Astrocyte of the spinal cord (primary cell): Measurements from ENCODE around the gene ACER2.
"Not testable (repeated sequence)": the region's sequence is repeated elsewhere in the genome, so short reads cannot be mapped to it uniquely, and the experiment has no call there.

Source experiments
- DNase-seq: peaks from one replicate; pipeline ENCODE4 v3.0.0; 2011; ENCODE audit warnings: low read depth, low spot score
- H3K4me3 ChIP-seq: 2 replicates; pipeline ENCODE4 v1.5.1; 2011; ENCODE audit warnings: low read depth, mild to moderate bottlenecking, low read length, moderate library complexity
- in situ Hi-C: cut with HindIII; loops from 2 replicates; pipeline ENCODE4 v1.10.0; 2017; ENCODE audit warnings: low sequenced_read_pairs
- TF ChIP-seq, protein P1 (sequence below): IDR thresholded peaks from 2 replicates; pipeline ENCODE4 v1.5.1; 2012; ENCODE audit warnings: low read depth, mild to moderate bottlenecking, low read length, inconsistent platforms

ACER2 gene

DNA sequence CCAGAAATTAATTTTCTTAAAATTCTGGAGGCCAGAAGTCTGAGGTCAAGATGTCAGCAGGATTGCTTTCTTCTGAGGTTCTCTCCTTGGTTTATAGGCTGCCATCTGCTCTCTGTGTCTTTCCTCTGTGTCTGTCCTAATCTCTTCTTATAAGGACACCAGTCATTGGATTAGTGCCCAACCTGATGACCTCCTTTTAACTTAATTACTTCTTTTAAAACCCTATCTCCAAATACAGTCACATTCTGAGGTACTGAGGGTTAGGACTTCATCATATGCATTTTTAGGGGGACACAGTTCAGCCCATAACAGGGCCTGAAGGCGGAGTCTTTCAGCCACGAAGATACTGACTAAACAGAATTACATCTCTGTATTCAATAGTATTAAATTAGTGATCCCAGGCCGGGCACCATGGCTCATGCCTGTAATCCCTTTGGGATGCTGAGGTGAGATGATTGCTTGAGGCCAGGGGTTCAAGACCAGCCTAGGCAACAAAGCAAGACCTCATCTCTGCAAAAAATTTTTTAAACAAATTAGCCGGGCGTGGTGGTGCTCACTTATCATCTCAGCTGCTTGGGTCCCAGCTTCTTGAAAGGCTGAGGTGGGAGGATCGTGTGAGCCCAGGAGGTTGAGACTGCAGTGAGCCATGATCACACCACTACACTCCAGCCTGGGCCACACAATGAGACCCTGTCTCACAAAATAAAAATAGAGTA is 22.9 kb upstream of the ACER2 start:
- in situ Hi-C loops, result no loop called here
- no peak overlapping the region for H3K4me3 ChIP-seq
- DNase-seq, result no peak
- TF ChIP-seq, protein P1, sequence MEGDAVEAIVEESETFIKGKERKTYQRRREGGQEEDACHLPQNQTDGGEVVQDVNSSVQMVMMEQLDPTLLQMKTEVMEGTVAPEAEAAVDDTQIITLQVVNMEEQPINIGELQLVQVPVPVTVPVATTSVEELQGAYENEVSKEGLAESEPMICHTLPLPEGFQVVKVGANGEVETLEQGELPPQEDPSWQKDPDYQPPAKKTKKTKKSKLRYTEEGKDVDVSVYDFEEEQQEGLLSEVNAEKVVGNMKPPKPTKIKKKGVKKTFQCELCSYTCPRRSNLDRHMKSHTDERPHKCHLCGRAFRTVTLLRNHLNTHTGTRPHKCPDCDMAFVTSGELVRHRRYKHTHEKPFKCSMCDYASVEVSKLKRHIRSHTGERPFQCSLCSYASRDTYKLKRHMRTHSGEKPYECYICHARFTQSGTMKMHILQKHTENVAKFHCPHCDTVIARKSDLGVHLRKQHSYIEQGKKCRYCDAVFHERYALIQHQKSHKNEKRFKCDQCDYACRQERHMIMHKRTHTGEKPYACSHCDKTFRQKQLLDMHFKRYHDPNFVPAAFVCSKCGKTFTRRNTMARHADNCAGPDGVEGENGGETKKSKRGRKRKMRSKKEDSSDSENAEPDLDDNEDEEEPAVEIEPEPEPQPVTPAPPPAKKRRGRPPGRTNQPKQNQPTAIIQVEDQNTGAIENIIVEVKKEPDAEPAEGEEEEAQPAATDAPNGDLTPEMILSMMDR, result no peak

DNA sequence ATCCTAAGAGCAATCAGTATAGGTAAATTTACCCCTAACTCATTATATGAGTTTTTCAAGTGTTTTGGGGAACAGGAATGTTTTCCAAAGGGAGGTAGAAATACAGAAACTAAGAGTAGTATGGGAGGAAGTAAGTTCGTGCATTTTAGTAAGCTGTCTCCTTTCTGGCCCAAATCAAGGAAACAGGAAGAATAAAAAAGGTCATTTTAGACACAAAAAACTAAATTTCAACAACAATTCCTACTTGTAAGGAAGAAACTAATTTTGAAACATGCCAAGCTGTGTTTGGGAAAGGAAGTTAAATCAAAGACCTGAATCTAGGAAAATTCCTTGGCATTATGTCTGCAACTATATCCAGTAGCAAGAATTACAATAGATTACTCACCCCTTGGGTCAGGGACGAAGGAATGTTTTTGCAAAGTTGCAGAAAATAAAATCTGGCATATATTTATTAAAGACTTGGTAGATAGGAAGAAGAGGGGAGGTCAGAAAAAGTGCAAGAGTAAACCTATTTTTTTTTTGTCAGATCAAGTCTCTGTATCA is 22.2 kb upstream of the ACER2 start:
- in situ Hi-C loops, result no loop called here
- no peak overlapping the region for H3K4me3 ChIP-seq
- DNase-seq, result no peak
- TF ChIP-seq, protein P1, result no peak

DNA sequence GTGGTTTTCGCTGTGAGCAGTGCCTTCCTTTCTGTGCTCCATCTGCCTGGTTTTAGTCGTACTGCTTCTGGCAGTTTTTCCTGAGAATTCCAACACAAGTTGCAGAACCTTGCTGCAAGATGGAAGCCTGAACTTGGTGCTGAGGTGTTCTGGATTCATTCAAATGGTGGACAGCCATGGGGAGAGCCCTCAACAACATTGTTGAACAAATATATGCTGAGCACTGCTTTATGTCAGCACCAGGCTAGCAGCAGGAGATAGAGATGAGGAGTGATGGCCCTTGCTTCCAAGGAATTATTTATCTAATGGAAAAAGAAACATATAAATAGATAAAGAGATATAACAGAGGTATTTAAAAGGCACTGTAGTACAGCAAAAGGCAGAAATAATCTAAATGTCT is 21.5 kb upstream of the ACER2 start:
- TF ChIP-seq, protein P1, result no peak
- H3K4me3 ChIP-seq, result no peak overlapping the region
- in situ Hi-C loops, result no loop called here
- DNase-seq, result no peak

DNA sequence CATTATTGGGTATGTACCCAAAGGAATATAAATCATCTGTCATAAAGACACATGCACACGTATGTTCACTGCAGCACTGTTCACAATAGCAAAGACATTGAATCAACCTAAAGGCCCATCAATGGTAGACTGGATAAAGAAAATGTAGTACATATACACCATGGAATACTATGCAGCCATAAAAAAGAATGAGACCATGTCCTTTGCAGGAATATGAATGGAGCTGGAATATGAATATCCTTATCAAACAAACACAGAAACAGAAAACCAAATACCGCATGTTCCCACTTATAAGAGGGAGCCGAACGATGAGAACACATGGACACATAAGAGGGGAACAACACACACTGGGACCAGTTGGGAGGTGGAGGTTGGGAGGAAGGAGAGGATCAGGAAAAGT is 19.3 kb upstream of the ACER2 start:
- H3K4me3 ChIP-seq, DNase-seq, in situ Hi-C loops: not testable (repeated sequence)

DNA sequence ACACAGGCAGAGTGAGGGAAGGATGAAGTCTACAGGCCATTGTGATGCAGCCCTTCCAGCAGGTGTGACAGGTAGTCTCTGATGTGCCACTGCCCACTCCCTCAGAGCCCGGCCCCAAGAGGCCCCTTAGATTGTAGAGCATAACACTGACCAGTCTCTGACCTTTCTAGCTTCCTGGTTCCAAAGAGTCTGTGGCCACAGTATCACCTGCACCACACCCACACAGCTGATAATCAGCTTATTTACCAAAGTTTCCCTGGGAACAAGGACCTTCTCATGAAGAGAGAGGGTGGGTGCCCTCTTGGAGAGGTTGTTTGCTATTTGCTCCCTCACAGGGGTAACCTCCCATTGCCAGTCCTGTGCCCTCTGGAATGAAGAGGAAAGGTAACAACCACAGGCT is 11.0 kb upstream of the ACER2 start:
- in situ Hi-C loops, result no loop called here
- H3K4me3 ChIP-seq, result no peak overlapping the region
- TF ChIP-seq, protein P1, result no peak

DNA sequence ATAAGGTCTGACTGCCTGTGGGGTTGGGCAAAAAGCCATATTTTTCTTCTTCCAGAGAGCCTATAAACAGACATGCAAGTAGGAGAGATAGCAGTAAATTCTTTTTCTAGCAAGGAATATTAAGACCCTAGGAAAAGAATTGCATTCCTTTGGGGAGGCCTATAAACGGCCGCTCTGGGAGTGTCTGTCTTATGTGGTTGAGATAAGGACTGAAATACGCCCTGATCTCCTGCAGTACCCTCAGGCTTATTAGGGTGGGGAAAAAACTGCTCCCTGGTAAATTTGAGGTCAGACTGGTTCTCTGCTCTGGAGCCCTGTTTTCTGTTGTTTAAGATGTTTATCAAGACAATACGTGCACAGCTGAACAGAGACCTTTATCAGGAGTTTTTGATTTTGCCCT is 5.6 kb upstream of the ACER2 start:
- DNase-seq, H3K4me3 ChIP-seq, in situ Hi-C loops: not testable (repeated sequence)

More for the DNA sequence above, 11.0 kb upstream of the ACER2 start:
- DNase-seq, result no peak

DNA sequence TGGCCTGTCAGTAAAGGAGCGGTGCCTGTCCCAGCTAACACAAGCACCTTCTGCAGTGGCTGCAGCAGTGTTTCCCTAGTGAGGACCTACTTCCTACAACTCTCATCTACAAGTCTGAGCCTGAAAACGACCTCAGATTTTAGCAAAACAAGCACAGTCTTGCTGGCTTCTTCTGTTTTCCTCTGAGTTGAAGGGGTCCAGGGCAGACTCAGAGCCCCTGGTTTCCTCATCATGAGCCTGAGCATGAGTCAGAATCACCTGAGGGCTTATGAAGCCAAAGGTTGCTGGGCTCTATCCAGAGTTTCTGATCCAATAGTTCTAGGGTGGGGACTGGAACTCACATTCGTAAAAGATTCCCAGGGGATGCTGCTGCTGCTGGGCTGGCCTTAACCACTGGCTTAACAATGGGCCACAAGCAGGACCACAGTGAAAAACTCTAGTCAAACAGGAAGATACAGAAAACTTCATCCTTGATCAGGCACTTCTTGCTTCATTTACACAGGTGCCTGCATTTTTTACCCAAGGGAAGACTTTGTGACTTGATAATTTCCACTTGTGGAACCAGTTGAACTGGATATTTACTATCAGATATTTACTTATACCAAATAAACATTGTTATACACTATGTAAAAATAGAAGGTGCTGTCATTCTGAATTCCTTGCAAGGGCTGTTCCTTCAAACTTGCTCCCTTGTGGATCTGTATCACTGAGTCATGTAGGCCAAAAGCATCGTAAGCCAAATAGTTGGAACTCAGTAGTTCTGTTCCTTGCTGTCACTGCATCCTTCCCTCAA is 4.3 kb upstream of the ACER2 start:
- H3K4me3 ChIP-seq, result no peak overlapping the region
- no peak for DNase-seq
- TF ChIP-seq, protein P1, result no peak
- in situ Hi-C loops, result no loop called here
